ENCODE data around the gene DIP2A.

DIP2A gene

GRCh38 chr21:46491553-46491952 lies 32.9 kb downstream of the DIP2A start:
- Histone ChIP-seq H2AFZ (ENCODE audit: low read depth, low read length, severe bottlenecking) (no peak overlapping the region), H3K79me2 (ENCODE audit: insufficient read depth, low read length) (no peaks in the 10 kb centered on the region; the same call in 1 of the 2 replicates), H3K9me3 (ENCODE audit: insufficient read depth, low read length) (no peaks in the 10 kb centered on the region), H3K9me2 (replicated peaks; ENCODE audit: insufficient read depth, low read length) (no peaks in the 10 kb centered on the region), H3K36me3 (ENCODE audit: low read length) (peaks cover 22% of the 10 kb centered on the region), H3K27me3 (ENCODE audit: low read length) (no peaks in the 10 kb centered on the region), H3F3A (ENCODE audit: insufficient read depth) (no peaks in the 10 kb centered on the region), H3K27ac (ENCODE audit: low read depth, low read length) (no peak overlapping the region), H4K20me1 (ENCODE audit: low read depth, low read length) (no peaks in the 10 kb centered on the region), H3K4me3 (ENCODE audit: insufficient read depth, low read length, poor library complexity, severe bottlenecking) (no peak overlapping the region), H3K9ac (ENCODE audit: low read length) (no peak overlapping the region), H3K4me2 (ENCODE audit: low read depth, low read length, poor library complexity, severe bottlenecking) (no peak overlapping the region)
- TF ChIP-seq EZH2phosphoT487 (conservative IDR thresholded peaks at IDR 0.05; ENCODE audit: low read length) (no peak), CTCF (IDR thresholded peaks at IDR 0.05; ENCODE audit: insufficient read depth, low read length, poor library complexity, severe bottlenecking) (no peak)

DNA sequence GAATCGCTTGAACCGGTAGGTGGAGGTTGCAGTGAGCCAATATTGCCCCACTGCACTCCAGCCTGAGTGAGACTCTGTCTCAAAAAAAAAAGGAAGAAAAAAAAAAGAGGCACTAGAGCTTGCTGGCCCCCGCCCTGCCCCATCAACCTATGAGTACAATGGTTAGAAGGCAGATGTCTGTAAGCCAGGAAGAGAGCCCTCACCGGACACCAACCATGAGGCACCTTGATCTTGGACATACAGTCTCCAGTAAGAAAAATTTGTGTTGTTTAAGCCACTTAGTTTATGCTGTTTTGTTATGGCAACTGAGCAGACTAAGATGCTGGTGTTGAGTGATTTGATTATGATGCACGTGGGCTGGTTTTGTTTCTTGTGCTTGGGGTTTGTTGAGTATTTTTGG lies 34.2 kb downstream of the DIP2A start:
- H3K9me2 ChIP-seq (replicated peaks; ENCODE audit: insufficient read depth, low read length): no peaks in the 10 kb centered on the region
- no peak overlapping the region for H3K4me3 ChIP-seq (ENCODE audit: insufficient read depth, low read length, poor library complexity, severe bottlenecking)
- no peak for TF ChIP-seq CTCF (IDR thresholded peaks at IDR 0.05; ENCODE audit: insufficient read depth, low read length, poor library complexity, severe bottlenecking)
- TF ChIP-seq EZH2phosphoT487 (conservative IDR thresholded peaks at IDR 0.05; ENCODE audit: low read length): no peak
- no peaks in the 10 kb centered on the region for H4K20me1 ChIP-seq (ENCODE audit: low read depth, low read length)
- no peak overlapping the region for H3K27ac ChIP-seq (ENCODE audit: low read depth, low read length)
- H3K4me2 ChIP-seq (ENCODE audit: low read depth, low read length, poor library complexity, severe bottlenecking): no peak overlapping the region
- H3F3A ChIP-seq (ENCODE audit: insufficient read depth): no peaks in the 10 kb centered on the region
- no peaks in the 10 kb centered on the region for H3K27me3 ChIP-seq (ENCODE audit: low read length)
- no peak overlapping the region for H3K9ac ChIP-seq (ENCODE audit: low read length)
- H3K79me2 ChIP-seq (ENCODE audit: insufficient read depth, low read length): no peaks in the 10 kb centered on the region; the same call in 1 of the 2 replicates
- H3K36me3 ChIP-seq (ENCODE audit: low read length): peaks cover 31% of the 10 kb centered on the region
- H3K9me3 ChIP-seq (ENCODE audit: insufficient read depth, low read length): no peaks in the 10 kb centered on the region
- H2AFZ ChIP-seq (ENCODE audit: low read depth, low read length, severe bottlenecking): no peak overlapping the region

DNA sequence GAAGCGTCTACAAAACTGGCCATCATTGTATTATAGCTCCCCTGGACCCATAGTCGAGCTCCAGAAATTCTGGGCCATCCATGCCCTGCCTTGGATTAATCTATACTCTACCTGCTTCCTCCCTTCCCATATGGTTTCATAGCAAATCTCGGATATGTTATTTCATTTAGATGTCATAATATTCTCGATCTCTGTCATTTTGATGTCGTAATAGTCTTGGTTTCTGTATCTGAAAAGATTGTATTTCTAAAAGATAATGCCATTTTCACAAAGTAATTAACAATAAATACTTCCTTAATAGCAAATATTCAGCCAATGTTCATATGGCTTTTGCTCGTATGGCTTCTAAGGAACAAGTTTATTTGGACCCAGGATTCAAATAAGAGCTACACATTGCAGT lies 35.1 kb downstream of the DIP2A start:
- TF ChIP-seq EZH2phosphoT487 (conservative IDR thresholded peaks at IDR 0.05; ENCODE audit: low read length) (no peak), CTCF (IDR thresholded peaks at IDR 0.05; ENCODE audit: insufficient read depth, low read length, poor library complexity, severe bottlenecking) (no peak)
- H3K27ac ChIP-seq (ENCODE audit: low read depth, low read length): no peak overlapping the region

More for the DNA sequence above, 35.1 kb downstream of the DIP2A start:
- no peaks in the 10 kb centered on the region for H3F3A ChIP-seq (ENCODE audit: insufficient read depth)
- no peak overlapping the region for H2AFZ ChIP-seq (ENCODE audit: low read depth, low read length, severe bottlenecking)
- H3K4me3 ChIP-seq (ENCODE audit: insufficient read depth, low read length, poor library complexity, severe bottlenecking): no peak overlapping the region
- H4K20me1 ChIP-seq (ENCODE audit: low read depth, low read length): no peaks in the 10 kb centered on the region
- H3K4me2 ChIP-seq (ENCODE audit: low read depth, low read length, poor library complexity, severe bottlenecking): no peak overlapping the region
- no peaks in the 10 kb centered on the region for H3K27me3 ChIP-seq (ENCODE audit: low read length)
- H3K36me3 ChIP-seq (ENCODE audit: low read length): peaks cover 31% of the 10 kb centered on the region
- H3K9me3 ChIP-seq (ENCODE audit: insufficient read depth, low read length): no peaks in the 10 kb centered on the region
- H3K9ac ChIP-seq (ENCODE audit: low read length): no peak overlapping the region
- no peaks in the 10 kb centered on the region for H3K79me2 ChIP-seq (ENCODE audit: insufficient read depth, low read length)
- no peaks in the 10 kb centered on the region for H3K9me2 ChIP-seq (replicated peaks; ENCODE audit: insufficient read depth, low read length)

All from SU-DHL-6 (cell line).